ENCODE data around the gene PCDHA6. TPM values are rescaled to one million over a fixed set of nuclear protein-coding genes. Genes with fewer than 3 reads are reported as not detected.
A peak's percentile ranks its signal among the peaks of the same experiment; 100 is the strongest.
"Not testable (repeated sequence)": the region's sequence is repeated elsewhere in the genome, so short reads cannot be mapped to it uniquely, and the experiment has no call there.

Gene PCDHA6
- total RNA-seq, 1 donor: 0.27 TPM

- DNase-seq (ENCODE audit: low read depth): no peak
- TF ChIP-seq CTCF (IDR thresholded peaks at IDR 0.05; ENCODE audit: insufficient read depth, low read length): no peak
- no peak overlapping the region for H3K4me3 ChIP-seq (ENCODE audit: low read depth, low read length)
Observed at GRCh38 chr5:140795259-140795641, 32.5 kb upstream of the PCDHA6 start.

GRCh38 chr5:140796072-140796717 is 31.6 kb upstream of the PCDHA6 start:
- not testable (repeated sequence) for DNase-seq (ENCODE audit: low read depth); H3K4me3 ChIP-seq (ENCODE audit: low read depth, low read length)

DNA sequence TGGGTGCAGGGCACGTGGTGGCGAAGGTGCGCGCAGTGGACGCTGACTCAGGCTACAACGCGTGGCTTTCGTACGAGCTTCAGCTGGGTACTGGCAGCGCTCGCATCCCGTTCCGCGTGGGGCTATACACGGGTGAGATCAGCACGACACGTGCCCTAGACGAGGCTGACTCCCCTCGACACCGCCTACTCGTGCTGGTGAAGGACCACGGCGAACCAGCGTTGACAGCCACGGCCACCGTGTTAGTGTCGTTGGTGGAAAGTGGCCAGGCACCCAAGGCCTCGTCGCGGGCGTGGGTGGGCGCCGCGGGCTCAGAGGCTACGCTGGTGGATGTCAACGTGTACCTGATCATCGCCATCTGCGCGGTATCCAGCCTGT is 31.1 kb upstream of the PCDHA6 start:
- H3K4me3 ChIP-seq (ENCODE audit: low read depth, low read length): no peak overlapping the region
- DNase-seq (ENCODE audit: low read depth): no peak
- TF ChIP-seq CTCF (IDR thresholded peaks at IDR 0.05; ENCODE audit: insufficient read depth, low read length): no peak

- peak; percentile 36 for DNase-seq (ENCODE audit: low read depth)
- TF ChIP-seq CTCF (IDR thresholded peaks at IDR 0.05; ENCODE audit: insufficient read depth, low read length): peak; percentile 20
- peak within 1 kb of the TSS; percentile 38 for H3K4me3 ChIP-seq (ENCODE audit: low read depth, low read length)
Observed at GRCh38 chr5:140800816-140801493, 26.8 kb upstream of the PCDHA6 start, which contains the start of gene PCDHA3. Gene PCDHA3, plus strand, starts transcription at chr5:140801057.

- no peak for DNase-seq (ENCODE audit: low read depth)
- H3K4me3 ChIP-seq (ENCODE audit: low read depth, low read length): no peak overlapping the region
- peak; percentile 25 for TF ChIP-seq CTCF (IDR thresholded peaks at IDR 0.05; ENCODE audit: insufficient read depth, low read length)
Observed at GRCh38 chr5:140801494-140801841, 26.3 kb upstream of the PCDHA6 start.

GRCh38 chr5:140802381-140802780 is 25.4 kb upstream of the PCDHA6 start:
- not testable (repeated sequence) for DNase-seq (ENCODE audit: low read depth); H3K4me3 ChIP-seq (ENCODE audit: low read depth, low read length)

GRCh38 chr5:140802781-140803271 is 24.9 kb upstream of the PCDHA6 start:
- no peak overlapping the region for H3K4me3 ChIP-seq (ENCODE audit: low read depth, low read length)
- no peak for TF ChIP-seq CTCF (IDR thresholded peaks at IDR 0.05; ENCODE audit: insufficient read depth, low read length)
- DNase-seq (ENCODE audit: low read depth): no peak
